ENCODE measurements around the gene PSMD5. TPM values are rescaled to one million over a fixed set of nuclear protein-coding genes. Genes with fewer than 3 reads are reported as not detected.

PSMD5 gene
- total and polyA plus RNA-seq, 10 of the 15 experiments (the other 5 are each of a cell fraction or from before 2014, with no cell fraction given): 8.8 to 47.7 (median 25.1) TPM

- ChIA-PET SMC1A (ENCODE audit: uncharacterized antibody, unreplicated experiment) (interaction anchor here (0.9 to 1.6 kb wide), 2 partner anchors 9 to 12 kb away, joined by 3 read pairs; no protein-coding TSS in a partner anchor), RAD21 (ENCODE audit: unreplicated experiment) (no interaction called here), POLR2A (no interaction called here), CTCF (no interaction called here)
- no peaks in the 10 kb centered on the region for H4K20me1 ChIP-seq (ENCODE audit: control insufficient read depth, insufficient read depth)
- in situ Hi-C loops (cut with MboI) (no loop called here), intact Hi-C loops (cut with micrococcal nuclease; ENCODE audit: unreplicated experiment) (no loop called here)
- H3K79me2 ChIP-seq (ENCODE audit: control insufficient read depth, insufficient read depth, low read length): no peaks in the 10 kb centered on the region
- TF ChIP-seq NFYB (IDR thresholded peaks at IDR 0.05; ENCODE audit: insufficient read depth, low read depth, low read length): no peak
- no peak for TF ChIP-seq ZBTB4 (CRISPR knock-in tag; IDR thresholded peaks at IDR 0.05)
- no peak for TF ChIP-seq ESRRA (IDR thresholded peaks at IDR 0.05; ENCODE audit: low read length)
- no peak for TF ChIP-seq RCOR1 (conservative IDR thresholded peaks at IDR 0.05; ENCODE audit: low read depth, low read length)
- TF ChIP-seq NBN (IDR thresholded peaks at IDR 0.05): no peak
- TF ChIP-seq RFX5 (IDR thresholded peaks at IDR 0.05; ENCODE audit: low read depth, low read length): no peak
- no peak for TF ChIP-seq ASH2L (IDR thresholded peaks at IDR 0.05; ENCODE audit: borderline replicate concordance, low read depth)
- no peak for TF ChIP-seq WRNIP1 (IDR thresholded peaks at IDR 0.05; ENCODE audit: borderline replicate concordance, low read depth, low read length)
- no peak for TF ChIP-seq EP300 (IDR thresholded peaks at IDR 0.05; ENCODE audit: borderline replicate concordance in 1 of 2, control insufficient read depth in 1 of 2, low read depth in 2 of 2, low read length in 2 of 2)
- no peak for TF ChIP-seq CHD1 (IDR thresholded peaks at IDR 0.05; ENCODE audit: low read depth, low read length)
- no peak for TF ChIP-seq ETV6 (conservative IDR thresholded peaks at IDR 0.05 in 1 of 2, IDR thresholded peaks at IDR 0.05 in 1 of 2; ENCODE audit: borderline replicate concordance in 1 of 2, low read depth in 1 of 2)
- TF ChIP-seq RELB (IDR thresholded peaks at IDR 0.05; ENCODE audit: low read depth): no peak
- H3K27ac ChIP-seq (ENCODE audit: control insufficient read depth, insufficient read depth): no peak overlapping the region
- H3K36me3 ChIP-seq (ENCODE audit: control insufficient read depth in 2 of 2, insufficient read depth in 2 of 2, low read length in 1 of 2): peaks cover 0 to 3% of the 10 kb centered on the region in 2 experiments; a peak in 2 of 4 replicates
- no peak for FAIRE-seq
- H3K27me3 ChIP-seq (replicated peaks in 1 of 2; ENCODE audit: control insufficient read depth in 2 of 2, insufficient read depth in 2 of 2, low read length in 1 of 2): no peaks in the 10 kb centered on the region
- ATAC-seq: no peak
- H3K4me1 ChIP-seq (ENCODE audit: control insufficient read depth, insufficient read depth, low read length): no peaks in the 10 kb centered on the region
- H3K9me3 ChIP-seq (replicated peaks; ENCODE audit: control insufficient read depth, insufficient read depth, low read length): peaks cover 2% of the 10 kb centered on the region; the same call in 2 of the 3 replicates
- H3K9ac ChIP-seq (ENCODE audit: control insufficient read depth, insufficient read depth, low read length): no peak overlapping the region
- H2AFZ ChIP-seq (ENCODE audit: control insufficient read depth, low read depth, low read length): no peak overlapping the region
- DNase-seq (ENCODE audit: low read depth, low spot score): no peak
- no peak overlapping the region for H3K4me2 ChIP-seq (ENCODE audit: control insufficient read depth, insufficient read depth)
- WGBS (ENCODE audit: insufficient coverage, insufficient replicate concordance, low lambda C conversion rate, missing lambda C conversion rate): 94% methylated on average over 7 of the region's 7 CpGs
- H3K4me3 ChIP-seq: no peak overlapping the region
- no TSS peak for BruUV-seq (replicated peaks)
Measured at GRCh38 chr9:120801441-120801840, 41.3 kb downstream of the PSMD5 start.

Data from GM12878 (cell line).